ENCODE measurements around the gene TIMM10.

DNA sequence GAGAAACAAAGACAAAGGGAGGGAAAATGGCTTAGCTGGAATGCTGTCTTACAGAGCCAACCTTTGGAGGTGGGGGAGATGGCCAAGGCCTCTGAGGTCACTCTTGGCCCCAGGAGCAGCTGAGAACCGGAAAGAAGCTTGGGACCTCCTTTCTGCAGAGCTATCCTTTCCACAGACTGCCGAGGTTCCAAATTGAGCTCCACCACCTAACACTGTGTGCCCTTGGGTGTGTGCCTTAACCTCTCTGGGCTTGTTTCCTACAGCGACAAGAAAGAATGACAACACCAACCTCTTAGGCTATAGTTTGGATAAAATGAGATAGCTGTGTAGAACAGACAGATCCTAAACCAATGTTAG, 47.0 kb downstream of the TIMM10 start:
- TF ChIP-seq, protein P1, sequence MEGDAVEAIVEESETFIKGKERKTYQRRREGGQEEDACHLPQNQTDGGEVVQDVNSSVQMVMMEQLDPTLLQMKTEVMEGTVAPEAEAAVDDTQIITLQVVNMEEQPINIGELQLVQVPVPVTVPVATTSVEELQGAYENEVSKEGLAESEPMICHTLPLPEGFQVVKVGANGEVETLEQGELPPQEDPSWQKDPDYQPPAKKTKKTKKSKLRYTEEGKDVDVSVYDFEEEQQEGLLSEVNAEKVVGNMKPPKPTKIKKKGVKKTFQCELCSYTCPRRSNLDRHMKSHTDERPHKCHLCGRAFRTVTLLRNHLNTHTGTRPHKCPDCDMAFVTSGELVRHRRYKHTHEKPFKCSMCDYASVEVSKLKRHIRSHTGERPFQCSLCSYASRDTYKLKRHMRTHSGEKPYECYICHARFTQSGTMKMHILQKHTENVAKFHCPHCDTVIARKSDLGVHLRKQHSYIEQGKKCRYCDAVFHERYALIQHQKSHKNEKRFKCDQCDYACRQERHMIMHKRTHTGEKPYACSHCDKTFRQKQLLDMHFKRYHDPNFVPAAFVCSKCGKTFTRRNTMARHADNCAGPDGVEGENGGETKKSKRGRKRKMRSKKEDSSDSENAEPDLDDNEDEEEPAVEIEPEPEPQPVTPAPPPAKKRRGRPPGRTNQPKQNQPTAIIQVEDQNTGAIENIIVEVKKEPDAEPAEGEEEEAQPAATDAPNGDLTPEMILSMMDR (IDR thresholded peaks at IDR 0.05): no peak
- TF ChIP-seq POLR2AphosphoS5 (IDR thresholded peaks at IDR 0.05): no peak
